ENCODE data around the gene COX15. TPM values are rescaled to one million over a fixed set of nuclear protein-coding genes. Genes with fewer than 3 reads are reported as not detected.

COX15 gene
- total and polyA plus RNA-seq, 2 experiments from 2014 or later = 33.0 to 33.8 TPM

DNA sequence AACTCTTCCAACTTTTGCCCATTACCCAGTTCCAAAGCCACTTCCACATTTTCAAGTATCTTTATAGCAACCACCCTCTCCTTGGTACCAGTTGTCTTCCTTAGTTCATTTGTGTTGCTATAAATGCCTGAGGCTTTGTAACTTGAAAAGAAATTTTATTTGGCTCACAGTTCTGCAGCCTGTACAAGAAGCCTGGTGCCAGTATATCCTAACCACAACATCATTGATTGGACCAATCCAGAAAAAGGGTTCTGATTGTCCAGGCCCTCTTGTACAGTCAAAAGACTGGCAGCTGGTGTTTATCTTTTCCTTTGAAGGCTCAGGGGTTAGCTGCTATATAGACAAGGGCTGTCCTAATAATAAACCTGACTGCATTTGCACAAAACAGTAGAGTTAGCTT lies 29.4 kb upstream of the COX15 start:
- Histone ChIP-seq H3K4me1 (ENCODE audit: low read depth) (peaks cover 4% of the 10 kb centered on the region), H3K36me3 (peaks cover under 1% of the 10 kb centered on the region), H3K27ac (no peak overlapping the region), H3K27me3 (no peaks in the 10 kb centered on the region), H3K9me3 (ENCODE audit: low read depth) (no peaks in the 10 kb centered on the region), H3K4me3 (no peak overlapping the region)
- DNase-seq (ENCODE audit: low read depth in 1 of 2, low spot score in 1 of 2) = peak in 1 of 2 donors; percentile 17
- TF ChIP-seq, protein P1, sequence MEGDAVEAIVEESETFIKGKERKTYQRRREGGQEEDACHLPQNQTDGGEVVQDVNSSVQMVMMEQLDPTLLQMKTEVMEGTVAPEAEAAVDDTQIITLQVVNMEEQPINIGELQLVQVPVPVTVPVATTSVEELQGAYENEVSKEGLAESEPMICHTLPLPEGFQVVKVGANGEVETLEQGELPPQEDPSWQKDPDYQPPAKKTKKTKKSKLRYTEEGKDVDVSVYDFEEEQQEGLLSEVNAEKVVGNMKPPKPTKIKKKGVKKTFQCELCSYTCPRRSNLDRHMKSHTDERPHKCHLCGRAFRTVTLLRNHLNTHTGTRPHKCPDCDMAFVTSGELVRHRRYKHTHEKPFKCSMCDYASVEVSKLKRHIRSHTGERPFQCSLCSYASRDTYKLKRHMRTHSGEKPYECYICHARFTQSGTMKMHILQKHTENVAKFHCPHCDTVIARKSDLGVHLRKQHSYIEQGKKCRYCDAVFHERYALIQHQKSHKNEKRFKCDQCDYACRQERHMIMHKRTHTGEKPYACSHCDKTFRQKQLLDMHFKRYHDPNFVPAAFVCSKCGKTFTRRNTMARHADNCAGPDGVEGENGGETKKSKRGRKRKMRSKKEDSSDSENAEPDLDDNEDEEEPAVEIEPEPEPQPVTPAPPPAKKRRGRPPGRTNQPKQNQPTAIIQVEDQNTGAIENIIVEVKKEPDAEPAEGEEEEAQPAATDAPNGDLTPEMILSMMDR (IDR thresholded peaks at IDR 0.05; ENCODE audit: low read depth, low read length) = no peak

DNA sequence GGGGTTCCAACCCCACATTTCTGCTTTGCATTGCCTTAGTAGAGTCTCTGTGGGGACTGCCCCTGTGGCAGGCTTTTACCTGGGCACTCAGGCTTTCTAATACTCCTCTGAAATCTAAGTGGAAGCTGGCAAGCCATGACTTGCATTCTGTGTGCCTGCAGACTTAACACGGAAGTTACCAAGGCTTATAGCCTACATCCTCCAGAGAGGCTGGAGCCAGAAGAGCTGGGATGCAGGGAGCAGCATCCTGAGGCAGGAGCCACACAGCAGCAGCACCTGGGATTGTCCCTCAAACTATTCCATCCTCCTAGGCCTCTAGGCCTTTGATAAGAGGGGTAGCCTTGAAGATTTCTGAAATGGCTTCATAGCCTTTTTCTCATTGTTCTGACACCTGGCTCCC lies 28.4 kb upstream of the COX15 start:
- Histone ChIP-seq H3K36me3 (peaks cover 9% of the 10 kb centered on the region), H3K9me3 (ENCODE audit: low read depth) (no peaks in the 10 kb centered on the region), H3K27me3 (no peaks in the 10 kb centered on the region), H3K27ac (no peak overlapping the region), H3K4me3 (no peak overlapping the region), H3K4me1 (ENCODE audit: low read depth) (peaks cover 4% of the 10 kb centered on the region)
- TF ChIP-seq, protein P1 (IDR thresholded peaks at IDR 0.05; ENCODE audit: low read depth, low read length) = no peak
- no peak for DNase-seq (ENCODE audit: low read depth in 1 of 2, low spot score in 1 of 2)

DNA sequence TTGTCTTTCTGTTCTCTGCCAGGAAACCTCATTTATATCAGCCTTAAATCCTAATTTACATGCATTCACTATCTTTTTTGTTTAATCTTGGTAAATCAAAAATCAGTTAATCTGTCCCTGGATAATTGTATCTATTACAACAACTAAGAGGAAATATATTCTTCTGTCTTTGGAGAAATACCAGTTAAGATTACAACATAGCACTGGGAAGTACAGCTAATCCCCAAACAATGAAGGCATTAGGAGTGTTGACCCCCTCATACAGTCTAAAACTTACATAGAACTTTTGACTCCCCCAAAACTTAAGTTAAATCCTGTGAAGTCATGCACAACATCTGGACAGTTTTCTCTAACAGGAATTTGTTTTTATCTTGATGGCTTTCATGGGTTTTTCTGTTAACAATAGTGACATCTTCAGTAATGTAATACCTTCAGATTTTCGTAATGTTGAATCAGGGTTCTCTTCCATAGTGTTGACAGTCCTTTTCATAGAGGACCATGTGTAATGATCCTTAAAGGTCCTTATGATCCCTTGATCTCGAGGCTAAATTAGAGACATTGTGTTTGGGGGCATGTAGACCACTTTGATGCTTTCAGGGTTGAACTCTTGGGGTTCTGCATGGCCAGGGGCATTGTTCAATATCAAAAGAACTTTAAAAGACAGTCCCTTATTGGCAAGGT lies 26.4 kb upstream of the COX15 start:
- TF ChIP-seq, protein P1 (IDR thresholded peaks at IDR 0.05; ENCODE audit: low read depth, low read length) = no peak
- H3K4me3 ChIP-seq = no peak overlapping the region
- H3K27me3 ChIP-seq = no peaks in the 10 kb centered on the region
- H3K36me3 ChIP-seq = peaks cover 23% of the 10 kb centered on the region
- H3K9me3 ChIP-seq (ENCODE audit: low read depth) = no peaks in the 10 kb centered on the region
- H3K27ac ChIP-seq = no peak overlapping the region
- DNase-seq (ENCODE audit: low read depth in 1 of 2, low spot score in 1 of 2) = peak in 1 of 2 donors; percentile 57
- H3K4me1 ChIP-seq (ENCODE audit: low read depth) = peaks cover 4% of the 10 kb centered on the region

DNA sequence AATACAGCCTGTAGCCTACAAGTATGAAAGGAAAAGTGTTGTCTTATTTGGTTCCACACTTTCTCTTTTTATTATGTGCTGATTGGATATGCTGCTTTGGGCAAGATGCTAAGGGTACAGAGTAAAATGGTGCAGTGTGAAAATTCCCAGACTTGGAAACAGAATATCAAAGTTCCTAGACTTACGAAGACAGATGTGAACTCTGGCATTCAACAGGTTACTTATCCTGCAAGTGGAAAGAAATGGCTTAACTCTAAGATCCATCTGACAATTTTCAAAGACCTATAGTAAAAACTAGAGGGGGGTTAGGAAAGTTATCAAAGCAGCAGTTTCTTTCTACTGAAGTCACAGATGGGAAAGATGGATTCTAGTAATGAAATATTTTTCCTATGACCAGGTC lies 24.2 kb upstream of the COX15 start:
- no peak for DNase-seq (ENCODE audit: low read depth in 1 of 2, low spot score in 1 of 2)
- Histone ChIP-seq H3K4me3 (no peak overlapping the region), H3K27me3 (no peaks in the 10 kb centered on the region), H3K4me1 (ENCODE audit: low read depth) (no peaks in the 10 kb centered on the region), H3K27ac (no peak overlapping the region), H3K36me3 (peaks cover 40% of the 10 kb centered on the region), H3K9me3 (ENCODE audit: low read depth) (no peaks in the 10 kb centered on the region)
- TF ChIP-seq, protein P1 (IDR thresholded peaks at IDR 0.05; ENCODE audit: low read depth, low read length) = no peak

DNA sequence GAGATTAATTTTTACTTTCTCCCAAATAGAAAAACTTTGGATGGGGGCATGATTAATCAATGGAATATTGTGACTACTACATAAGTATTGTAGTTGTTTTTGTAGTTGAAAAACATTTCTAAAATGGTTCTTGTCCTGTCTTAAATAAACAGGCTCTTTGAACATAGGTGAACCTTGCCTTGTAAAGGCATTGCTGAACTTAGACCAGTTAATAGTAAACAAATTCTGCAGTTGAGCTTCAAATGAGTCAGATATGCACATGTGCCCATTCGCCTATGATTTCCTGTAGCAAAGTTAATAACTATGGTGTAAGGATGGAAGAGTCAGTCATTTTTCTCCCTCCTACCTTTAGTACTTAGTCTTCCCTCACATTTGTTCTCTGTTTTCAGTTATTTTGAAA lies 22.7 kb upstream of the COX15 start:
- Histone ChIP-seq H3K36me3 (peaks cover 51% of the 10 kb centered on the region), H3K27ac (no peak overlapping the region), H3K9me3 (ENCODE audit: low read depth) (no peaks in the 10 kb centered on the region), H3K27me3 (no peaks in the 10 kb centered on the region), H3K4me1 (ENCODE audit: low read depth) (no peaks in the 10 kb centered on the region), H3K4me3 (no peak overlapping the region)
- DNase-seq (ENCODE audit: low read depth in 1 of 2, low spot score in 1 of 2) = no peak
- TF ChIP-seq, protein P1 (IDR thresholded peaks at IDR 0.05; ENCODE audit: low read depth, low read length) = no peak
